NCI-H146 treated with DMSO at 0.1 percent for 48 hours (cell line): Measurements from ENCODE around the gene RPS6KB1.
"Not testable (repeated sequence)": the region's sequence is repeated elsewhere in the genome, so short reads cannot be mapped to it uniquely, and the experiment has no call there.

ENCODE experiments used
- DNase-seq: peaks from one replicate; lab custom pipeline; 2025; ENCODE audit not compliant: unreplicated experiment; lab: John Stamatoyannopoulos, UW

The RPS6KB1 gene

GRCh38 chr17:59940697-59941096 lies 47.8 kb downstream of the RPS6KB1 start:
- DNase-seq = not testable (repeated sequence)

GRCh38 chr17:59941131-59941530 lies 48.2 kb downstream of the RPS6KB1 start:
- DNase-seq = no peak

DNA sequence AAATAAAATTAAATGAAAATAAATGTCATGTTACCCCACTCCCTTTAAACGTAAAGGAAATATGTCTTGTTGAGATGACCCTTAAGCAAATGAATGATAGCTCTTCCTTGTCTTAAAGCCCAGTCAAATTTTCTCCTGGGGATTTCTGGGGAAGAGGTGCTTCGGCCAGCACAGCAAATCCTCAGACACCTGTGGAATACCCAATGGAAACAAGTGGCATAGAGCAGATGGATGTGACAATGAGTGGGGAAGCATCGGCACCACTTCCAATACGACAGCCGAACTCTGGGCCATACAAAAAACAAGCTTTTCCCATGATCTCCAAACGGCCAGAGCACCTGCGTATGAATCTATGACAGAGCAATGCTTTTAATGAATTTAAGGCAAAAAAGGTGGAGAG lies 53.5 kb downstream of the RPS6KB1 start:
- not testable (repeated sequence) for DNase-seq

DNA sequence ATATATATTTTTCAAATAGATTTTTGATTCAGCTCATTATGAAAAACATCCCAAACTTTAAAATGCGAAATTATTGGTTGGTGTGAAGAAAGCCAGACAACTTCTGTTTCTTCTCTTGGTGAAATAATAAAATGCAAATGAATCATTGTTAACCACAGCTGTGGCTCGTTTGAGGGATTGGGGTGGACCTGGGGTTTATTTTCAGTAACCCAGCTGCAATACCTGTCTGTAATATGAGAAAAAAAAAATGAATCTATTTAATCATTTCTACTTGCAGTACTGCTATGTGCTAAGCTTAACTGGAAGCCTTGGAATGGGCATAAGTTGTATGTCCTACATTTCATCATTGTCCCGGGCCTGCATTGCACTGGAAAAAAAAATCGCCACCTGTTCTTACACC lies 54.4 kb downstream of the RPS6KB1 start:
- not testable (repeated sequence) for DNase-seq

DNA sequence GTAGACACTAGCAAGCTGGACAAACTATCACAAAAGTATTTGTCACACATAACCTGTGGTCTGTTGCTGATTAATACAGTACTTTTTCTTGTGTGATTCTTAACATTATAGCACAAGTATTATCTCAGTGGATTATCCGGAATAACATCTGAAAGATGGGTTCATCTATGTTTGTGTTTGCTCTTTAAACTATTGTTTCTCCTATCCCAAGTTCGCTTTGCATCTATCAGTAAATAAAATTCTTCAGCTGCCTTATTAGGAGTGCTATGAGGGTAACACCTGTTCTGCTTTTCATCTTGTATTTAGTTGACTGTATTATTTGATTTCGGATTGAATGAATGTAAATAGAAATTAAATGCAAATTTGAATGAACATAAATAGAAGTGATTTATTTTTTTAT lies 57.1 kb downstream of the RPS6KB1 start:
- DNase-seq = no peak

DNA sequence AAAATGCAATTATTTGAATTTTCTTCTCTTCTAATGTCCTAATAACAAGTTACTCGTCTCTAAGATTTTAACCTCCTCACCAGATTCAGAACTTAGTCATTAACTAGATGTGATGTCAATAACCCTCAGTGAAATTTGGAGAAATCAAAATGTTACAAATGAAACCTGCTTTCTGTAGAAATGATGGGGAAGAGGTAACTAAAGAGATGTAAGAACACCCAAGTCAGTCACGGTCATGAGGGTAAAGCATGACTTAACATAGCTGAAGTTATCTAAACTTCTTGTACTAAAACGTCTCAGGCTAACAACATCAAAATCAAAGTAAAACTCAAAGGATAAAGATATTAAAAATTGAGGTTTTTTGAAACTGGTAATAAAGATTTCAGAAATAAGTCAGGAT lies 61.9 kb downstream of the RPS6KB1 start:
- no peak for DNase-seq

DNA sequence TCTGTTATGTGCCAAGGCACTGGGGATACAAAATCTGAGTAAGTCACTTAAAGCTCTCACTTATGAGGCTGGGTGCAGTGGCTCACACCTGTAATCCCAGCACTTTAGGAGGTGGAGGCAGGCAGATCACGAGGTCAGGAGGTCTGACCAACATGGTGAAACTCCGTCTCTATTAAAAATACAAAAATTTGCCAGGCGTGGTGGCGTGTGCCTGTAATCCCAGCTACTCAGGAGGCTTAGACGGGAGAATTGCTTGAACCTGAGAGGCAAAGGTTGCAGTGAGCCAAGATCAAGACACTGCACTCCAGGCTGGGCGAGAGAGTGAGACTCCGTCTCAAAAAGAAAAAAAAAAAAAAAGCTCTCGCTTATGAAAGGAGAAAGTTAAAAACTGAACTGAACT lies 66.7 kb downstream of the RPS6KB1 start:
- not testable (repeated sequence) for DNase-seq

- no peak for DNase-seq
Measured at GRCh38 chr17:59962739-59963318, 69.9 kb downstream of the RPS6KB1 start.

DNA sequence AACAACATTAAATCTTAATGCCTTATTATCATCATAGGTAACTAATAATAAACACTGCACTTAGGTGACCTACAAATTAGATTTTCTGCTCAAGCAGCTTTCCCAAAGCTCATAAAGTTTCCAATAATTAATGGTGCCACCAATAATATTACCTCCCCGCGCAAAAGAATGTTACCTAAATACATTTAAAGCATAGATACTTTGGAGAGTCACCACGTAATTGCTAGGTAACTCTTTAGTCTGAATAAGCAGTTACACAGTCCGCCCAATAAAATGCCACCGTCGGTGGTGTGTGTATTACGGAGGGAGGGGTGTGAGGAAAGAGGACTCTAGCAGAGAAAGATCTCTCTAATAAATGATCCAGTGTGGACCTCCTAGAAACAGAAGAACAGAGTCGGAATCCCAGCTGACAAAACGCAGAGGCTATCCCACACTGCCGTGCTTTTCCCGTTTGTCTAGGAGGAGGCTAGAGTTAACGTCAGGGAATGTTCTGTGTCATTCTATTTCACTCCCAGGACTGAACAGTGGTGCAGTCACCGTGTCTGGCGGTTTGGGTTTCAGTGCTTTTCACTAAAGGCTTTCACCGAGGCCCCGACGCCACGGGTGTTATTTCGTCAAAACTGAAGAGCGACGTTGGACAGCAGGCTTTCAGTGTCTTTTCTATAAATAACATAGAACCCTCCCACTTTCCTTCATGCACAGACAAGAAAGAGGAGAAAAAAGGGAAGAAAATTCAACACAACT lies 71.0 kb downstream of the RPS6KB1 start:
- peak; percentile 14 for DNase-seq

- peak; percentile 60 for DNase-seq
Measured at GRCh38 chr17:59964482-59965328, 71.8 kb downstream of the RPS6KB1 start, which contains the start of gene RNFT1. RNFT1 (minus strand) TSS chr17:59964740; CDS start chr17:59964663, 77 bp downstream.

DNA sequence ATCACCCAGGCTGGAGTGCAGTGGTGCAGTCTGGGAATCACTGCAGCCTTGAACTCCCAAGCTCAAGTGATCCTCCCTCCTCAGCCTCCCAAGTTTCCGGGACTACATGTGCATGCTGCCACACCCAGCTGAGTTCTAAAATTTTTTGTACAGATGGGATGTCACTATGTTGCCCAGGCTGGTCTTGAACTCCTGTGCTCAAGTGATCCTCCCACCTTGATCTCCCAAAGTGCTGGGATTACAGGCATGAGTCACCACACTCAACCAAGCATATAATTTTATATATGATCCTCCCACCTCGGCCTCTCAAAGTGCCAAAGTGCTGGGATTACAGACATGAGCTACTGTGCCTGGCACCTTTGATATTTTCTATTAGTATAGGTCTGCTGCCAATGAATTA lies 78.8 kb downstream of the RPS6KB1 start:
- not testable (repeated sequence) for DNase-seq

DNA sequence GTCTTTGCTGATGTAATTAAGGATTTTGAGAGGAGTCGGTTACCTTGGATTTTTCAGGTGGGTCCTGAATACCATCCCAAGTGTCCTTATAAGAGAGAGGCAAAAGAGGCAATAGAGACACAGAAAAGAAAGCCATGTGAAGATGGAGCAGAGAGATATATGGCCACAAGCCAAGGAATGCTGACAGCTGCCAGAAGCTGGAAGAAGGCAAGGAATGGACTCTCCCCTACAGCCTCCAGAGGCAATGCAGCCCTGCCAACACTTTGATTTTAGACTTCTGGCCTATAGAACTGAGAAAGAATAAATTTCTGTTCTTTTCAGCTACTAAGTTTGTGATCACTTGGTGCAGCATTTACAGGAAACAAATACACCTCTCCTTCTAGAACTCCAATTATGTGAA lies 79.9 kb downstream of the RPS6KB1 start:
- no peak for DNase-seq

DNA sequence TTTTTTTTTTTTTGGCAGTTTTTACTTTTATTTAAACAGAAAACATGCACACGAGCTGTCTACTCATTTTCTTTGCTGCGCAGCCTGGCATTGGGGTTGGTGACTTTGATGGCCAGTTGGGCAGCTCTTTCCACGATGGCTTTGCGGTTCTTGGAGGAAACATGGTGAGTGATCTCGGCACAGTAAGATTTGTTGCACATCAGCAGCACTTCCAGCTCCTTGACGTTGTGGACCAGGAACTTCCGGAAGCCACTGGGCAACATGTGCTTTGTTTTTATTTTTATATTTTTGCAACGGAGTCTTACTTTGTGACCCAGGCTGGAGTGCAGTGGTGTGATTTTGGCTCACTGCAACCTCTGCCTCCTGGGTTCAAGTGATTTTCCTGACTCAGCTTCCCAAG lies 80.6 kb downstream of the RPS6KB1 start:
- DNase-seq = not testable (repeated sequence)

DNA sequence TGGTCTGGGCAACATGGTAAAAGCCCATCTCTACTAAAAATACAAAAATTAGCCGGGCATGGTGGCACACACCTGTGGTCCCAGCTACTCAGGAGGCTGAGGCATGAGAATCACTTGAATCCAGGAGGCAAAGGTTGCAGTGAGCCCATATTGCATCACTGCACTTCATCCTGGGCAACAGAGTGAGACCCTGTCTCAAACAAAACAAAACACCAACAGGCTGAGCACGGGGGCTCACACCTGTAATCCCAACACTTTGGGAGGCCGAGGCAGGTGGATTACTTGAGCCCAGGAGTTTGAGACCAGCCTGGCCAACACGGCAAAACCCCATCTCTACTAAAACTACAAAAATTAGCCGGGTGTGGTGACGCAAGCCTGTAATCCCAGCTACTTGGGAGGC lies 82.2 kb downstream of the RPS6KB1 start:
- DNase-seq = not testable (repeated sequence)

GRCh38 chr17:59996608-59997007 lies 103.7 kb downstream of the RPS6KB1 start:
- DNase-seq = not testable (repeated sequence)
